ENCODE results near the gene CCDC8. TPM values are rescaled to one million over a fixed set of nuclear protein-coding genes. Genes with fewer than 3 reads are reported as not detected.

The CCDC8 gene
- total and polyA plus RNA-seq, 8 donors: 11.8 to 59.7 (median 47.8) TPM

DNA sequence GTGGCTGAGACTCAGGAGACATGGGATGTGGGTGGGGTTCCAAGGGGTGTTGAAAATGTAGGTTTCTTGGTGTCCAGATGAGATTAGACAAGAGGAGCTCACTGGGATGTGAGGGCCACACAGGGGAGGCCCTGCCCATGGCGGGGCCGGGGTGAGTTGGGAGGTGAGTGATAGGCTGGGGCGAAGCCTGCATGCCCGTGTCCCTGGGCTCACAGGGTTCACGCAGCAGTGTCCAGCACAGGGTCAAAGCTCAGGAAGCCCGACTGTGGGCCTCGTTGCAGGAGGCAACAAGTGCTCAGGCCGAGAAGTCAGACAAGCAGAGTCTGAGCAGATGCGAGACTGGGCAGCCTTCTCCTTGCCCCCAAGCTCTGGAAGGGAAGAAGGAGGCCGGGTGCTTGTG, 27.2 kb downstream of the CCDC8 start:
- intact Hi-C loops (cut with DNase I): no loop called here
- no peak for TF ChIP-seq CTCF (IDR thresholded peaks at IDR 0.05)
- ATAC-seq: no peak
- Histone ChIP-seq H3K4me3 (no peak overlapping the region), H3K27me3 (no peaks in the 10 kb centered on the region), H3K4me1 (no peaks in the 10 kb centered on the region), H3K27ac (no peak overlapping the region), H3K36me3 (peaks cover 0 to 96% of the 10 kb centered on the region in 2 donors), H3K9me3 (no peaks in the 10 kb centered on the region)
- DNase-seq: peak in 1 of 4 donors; percentile 67

- no peaks in the 10 kb centered on the region for H3K9me3 ChIP-seq
- intact Hi-C loops (cut with DNase I): no loop called here
- DNase-seq (peak in 1 of 4 donors; percentile 6), ATAC-seq (no peak)
- no peak overlapping the region for H3K4me3 ChIP-seq
- H3K36me3 ChIP-seq: peaks cover 0 to 91% of the 10 kb centered on the region in 2 donors
- no peaks in the 10 kb centered on the region for H3K4me1 ChIP-seq
- no peak overlapping the region for H3K27ac ChIP-seq
- no peaks in the 10 kb centered on the region for H3K27me3 ChIP-seq
- no peak for TF ChIP-seq CTCF (IDR thresholded peaks at IDR 0.05)
Observed at GRCh38 chr19:46385636-46386035, 27.7 kb downstream of the CCDC8 start.

DNA sequence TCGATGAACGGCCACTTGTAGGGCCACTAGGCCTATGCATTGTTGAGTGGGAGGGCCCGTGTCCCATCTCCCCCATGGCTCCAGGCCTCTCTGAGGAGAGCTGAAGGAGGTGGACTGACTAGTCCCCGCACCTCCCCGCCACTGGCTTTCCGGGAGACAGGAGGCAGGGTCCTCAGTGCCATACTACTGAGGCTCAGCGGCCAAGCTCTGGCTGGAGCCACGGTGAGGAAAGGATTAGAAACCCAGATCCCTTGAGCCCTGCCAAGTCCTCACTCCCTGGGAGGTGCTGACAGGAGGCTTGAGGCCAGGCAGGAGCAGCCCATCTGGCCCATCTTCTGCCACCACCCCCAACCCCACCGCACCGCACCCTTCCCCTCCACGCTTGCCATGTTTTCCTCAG, 29.0 kb downstream of the CCDC8 start:
- Histone ChIP-seq H3K9me3 (no peaks in the 10 kb centered on the region), H3K4me1 (no peaks in the 10 kb centered on the region), H3K27ac (no peak overlapping the region), H3K27me3 (no peaks in the 10 kb centered on the region), H3K4me3 (no peak overlapping the region), H3K36me3 (peaks cover 0 to 87% of the 10 kb centered on the region in 2 donors)
- intact Hi-C loops (cut with DNase I): no loop called here
- TF ChIP-seq CTCF (IDR thresholded peaks at IDR 0.05): no peak
- ATAC-seq (no peak), DNase-seq (peak in 1 of 4 donors; percentile 47)

DNA sequence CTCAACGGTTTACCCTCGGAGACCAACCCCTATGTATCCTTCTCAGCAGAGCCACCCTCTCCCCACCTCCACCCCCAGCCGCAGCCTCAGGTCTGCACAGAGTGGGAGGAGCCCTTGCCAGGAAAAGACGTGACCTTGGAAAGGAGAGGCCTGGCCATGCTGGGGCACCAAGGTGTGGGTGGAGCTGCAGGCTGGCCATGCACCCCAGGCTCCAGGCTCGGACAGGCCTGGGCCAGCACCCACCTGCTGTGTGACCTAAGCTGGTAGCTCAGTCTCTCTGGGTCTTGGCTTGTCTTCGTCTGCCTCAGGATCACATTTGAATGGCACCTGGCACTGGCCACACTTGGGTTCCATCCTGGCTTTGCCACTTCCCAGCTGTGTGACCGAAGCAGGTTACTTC, 29.5 kb downstream of the CCDC8 start:
- Histone ChIP-seq H3K4me3 (no peak overlapping the region), H3K9me3 (no peaks in the 10 kb centered on the region), H3K4me1 (no peaks in the 10 kb centered on the region), H3K27ac (no peak overlapping the region), H3K27me3 (no peaks in the 10 kb centered on the region), H3K36me3 (peaks cover 0 to 88% of the 10 kb centered on the region in 2 donors)
- DNase-seq: peak in 1 of 4 donors; percentile 51
- intact Hi-C loops (cut with DNase I): no loop called here
- ATAC-seq: no peak
- TF ChIP-seq CTCF (IDR thresholded peaks at IDR 0.05): no peak

- no peaks in the 10 kb centered on the region for H3K27me3 ChIP-seq
- intact Hi-C loops (cut with DNase I): no loop called here
- DNase-seq: peak in 1 of 4 donors; percentile 44
- ATAC-seq: no peak
- peaks cover 0 to 85% of the 10 kb centered on the region in 2 donors for H3K36me3 ChIP-seq
- no peaks in the 10 kb centered on the region for H3K9me3 ChIP-seq
- TF ChIP-seq CTCF (IDR thresholded peaks at IDR 0.05): no peak
- no peak overlapping the region for H3K4me3 ChIP-seq
- no peaks in the 10 kb centered on the region for H3K4me1 ChIP-seq
- no peak overlapping the region for H3K27ac ChIP-seq
Observed at GRCh38 chr19:46383171-46383815, 30.1 kb downstream of the CCDC8 start.

All from left lung (tissue), 10 donors.